Stimulated activated CD8-positive, alpha-beta memory T cell treated with anti-CD3 and anti-CD28 coated beads, Interleukin-2, amount 100 ng/mL, for 48 hours (primary cell): Measurements from ENCODE around the gene SULT1A3.
"Not testable (repeated sequence)": the region's sequence is repeated elsewhere in the genome, so short reads cannot be mapped to it uniquely, and the experiment has no call there.

ENCODE experiments used
- DNase-seq, 2 donors: peaks; one replicate each; pipeline ENCODE4 v3.0.0-alpha.2; 2020; ENCODE audit warnings: low read depth in 2 of 2

Gene SULT1A3

DNA sequence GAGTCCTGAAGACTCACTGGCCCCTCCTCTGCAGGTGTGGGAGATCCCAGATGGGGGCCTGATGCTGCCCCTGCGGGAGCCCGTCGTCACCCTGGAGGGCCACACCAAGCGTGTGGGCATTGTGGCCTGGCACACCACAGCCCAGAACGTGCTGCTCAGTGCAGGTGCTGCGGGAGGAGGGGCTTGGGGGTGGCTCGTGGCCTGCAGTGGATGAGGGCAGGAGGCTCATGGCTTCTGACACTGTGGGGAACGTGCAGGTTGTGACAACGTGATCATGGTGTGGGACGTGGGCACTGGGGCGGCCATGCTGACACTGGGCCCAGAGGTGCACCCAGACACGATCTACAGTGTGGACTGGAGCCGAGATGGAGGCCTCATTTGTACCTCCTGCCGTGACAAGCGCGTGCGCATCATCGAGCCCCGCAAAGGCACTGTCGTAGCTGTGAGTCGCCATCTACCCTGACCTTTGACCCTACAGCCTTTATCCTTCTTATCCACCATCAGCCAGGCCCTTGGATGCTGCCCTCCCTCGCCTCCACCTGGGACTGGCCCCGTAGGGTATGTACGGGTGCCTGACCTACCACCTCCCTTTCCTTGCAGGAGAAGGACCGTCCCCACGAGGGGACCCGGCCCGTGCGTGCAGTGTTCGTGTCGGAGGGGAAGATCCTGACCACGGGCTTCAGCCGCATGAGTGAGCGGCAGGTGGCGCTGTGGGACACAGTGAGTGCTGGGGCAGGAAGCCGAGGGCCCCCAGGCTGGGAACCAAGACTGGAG lies 12.1 kb upstream of the SULT1A3 start:
- peak; percentile 88 to 89 for DNase-seq

DNA sequence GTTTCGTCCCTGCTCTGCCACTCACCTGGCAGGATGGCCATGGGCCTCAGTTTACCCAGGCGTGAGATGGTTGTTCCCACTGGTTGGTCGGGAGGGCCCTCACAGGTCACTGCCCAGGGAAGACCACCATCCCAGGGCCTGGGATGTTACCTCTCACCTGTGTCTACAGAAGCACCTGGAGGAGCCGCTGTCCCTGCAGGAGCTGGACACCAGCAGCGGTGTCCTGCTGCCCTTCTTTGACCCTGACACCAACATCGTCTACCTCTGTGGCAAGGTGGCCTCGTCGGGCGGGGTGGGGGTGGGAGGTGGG lies 11.5 kb upstream of the SULT1A3 start:
- no peak for DNase-seq

DNA sequence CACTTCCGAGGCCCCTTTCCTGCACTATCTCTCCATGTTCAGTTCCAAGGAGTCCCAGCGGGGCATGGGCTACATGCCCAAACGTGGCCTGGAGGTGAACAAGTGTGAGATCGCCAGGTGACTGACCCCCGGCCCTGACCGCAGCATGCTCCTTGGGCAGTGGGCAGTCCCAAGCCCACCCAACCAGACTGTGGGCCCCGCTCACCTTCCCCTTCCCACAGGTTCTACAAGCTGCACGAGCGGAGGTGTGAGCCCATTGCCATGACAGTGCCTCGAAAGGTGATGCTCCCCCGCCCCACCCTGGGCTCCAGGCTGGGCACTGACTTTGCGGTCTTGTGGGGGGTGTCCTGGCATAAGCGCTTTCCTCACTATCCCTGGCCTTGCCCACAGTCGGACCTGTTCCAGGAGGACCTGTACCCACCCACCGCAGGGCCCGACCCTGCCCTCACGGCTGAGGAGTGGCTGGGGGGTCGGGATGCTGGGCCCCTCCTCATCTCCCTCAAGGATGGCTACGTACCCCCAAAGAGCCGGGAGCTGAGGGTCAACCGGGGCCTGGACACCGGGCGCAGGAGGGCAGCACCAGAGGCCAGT lies 11.0 kb upstream of the SULT1A3 start:
- DNase-seq, result no peak

GRCh38 chr16:30191158-30191557 lies 7.9 kb upstream of the SULT1A3 start:
- not testable (repeated sequence) for DNase-seq

GRCh38 chr16:30193098-30193497 lies 6.0 kb upstream of the SULT1A3 start:
- DNase-seq, result not testable (repeated sequence)

DNA sequence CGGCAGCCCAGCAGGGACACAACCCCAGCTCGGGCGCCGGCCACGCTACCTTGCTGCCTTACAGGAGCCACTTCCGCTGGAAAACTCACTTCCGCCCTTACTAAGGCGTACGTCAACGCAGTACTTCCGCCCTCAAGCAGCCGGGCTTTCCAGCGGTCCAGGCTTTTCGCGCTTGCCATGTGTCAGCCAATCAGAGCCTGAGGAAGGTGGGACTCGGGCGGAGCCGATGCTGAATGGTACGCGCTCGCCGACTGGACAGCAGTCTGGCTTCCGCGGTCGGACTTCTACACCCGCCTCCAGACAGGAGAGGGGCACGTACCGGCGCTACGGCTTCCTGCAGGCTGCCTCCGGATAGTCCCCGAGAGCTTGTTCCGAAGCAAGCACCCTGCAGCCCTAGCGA lies 5.4 kb upstream of the SULT1A3 start, which contains the start of the genes BOLA2B and SLX1A:
Gene BOLA2B, minus strand, starts transcription at position 52 of the 400 bp plus-strand sequence. CDS start 71 bp downstream, outside the sequence.
Gene SLX1A, plus strand, starts transcription at position 261 of the 400 bp plus-strand sequence. CDS start 210 bp downstream, outside the sequence.
- DNase-seq, result not testable (repeated sequence)

GRCh38 chr16:30194172-30194925 lies 4.7 kb upstream of the SULT1A3 start:
- DNase-seq, result not testable (repeated sequence)

GRCh38 chr16:30197001-30197400 lies 2.1 kb upstream of the SULT1A3 start:
- DNase-seq, result not testable (repeated sequence)

GRCh38 chr16:30199608-30200343 lies 721 bp downstream of the SULT1A3 start:
- DNase-seq, result not testable (repeated sequence)

- not testable (repeated sequence) for DNase-seq
Observed at GRCh38 chr16:30205541-30206236, 6.6 kb downstream of the SULT1A3 start.

- DNase-seq, result not testable (repeated sequence)
Observed at GRCh38 chr16:30206252-30206651, 7.2 kb downstream of the SULT1A3 start.

DNA sequence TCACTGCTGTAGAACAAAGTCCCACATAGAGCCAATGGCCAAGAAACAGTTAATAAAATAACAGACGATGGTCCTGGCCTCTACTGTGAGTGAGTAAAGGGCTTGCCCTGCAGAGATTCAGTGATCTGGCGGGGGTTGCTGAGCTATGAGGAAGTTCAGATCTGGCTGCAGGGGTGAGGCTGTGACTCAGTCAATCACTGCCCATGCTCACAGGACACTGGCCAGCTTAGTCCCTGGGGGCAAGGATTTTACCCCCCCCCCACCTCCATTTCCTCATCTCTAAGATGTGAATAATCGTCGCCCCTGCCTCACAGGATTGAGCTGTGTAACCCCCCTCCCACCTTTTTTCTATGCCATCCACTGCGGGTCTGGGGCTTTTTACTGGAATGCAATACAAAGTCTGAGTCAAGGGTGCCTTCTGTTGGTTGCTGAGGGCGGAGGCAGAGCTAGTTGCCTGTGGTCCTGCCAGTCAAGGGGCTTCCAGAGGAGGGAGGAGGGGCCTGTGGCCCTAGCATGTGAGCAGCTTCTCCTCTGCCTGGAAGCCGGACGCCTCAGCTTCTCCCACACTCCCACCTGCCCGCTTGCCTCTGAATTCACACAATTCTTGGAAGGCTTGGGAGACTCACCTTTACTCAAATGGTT lies 8.1 kb downstream of the SULT1A3 start:
- DNase-seq, result not testable (repeated sequence)

GRCh38 chr16:30209032-30209431 lies 10.0 kb downstream of the SULT1A3 start:
- not testable (repeated sequence) for DNase-seq

- DNase-seq, result not testable (repeated sequence)
Observed at GRCh38 chr16:30211414-30211813, 12.4 kb downstream of the SULT1A3 start.

DNA sequence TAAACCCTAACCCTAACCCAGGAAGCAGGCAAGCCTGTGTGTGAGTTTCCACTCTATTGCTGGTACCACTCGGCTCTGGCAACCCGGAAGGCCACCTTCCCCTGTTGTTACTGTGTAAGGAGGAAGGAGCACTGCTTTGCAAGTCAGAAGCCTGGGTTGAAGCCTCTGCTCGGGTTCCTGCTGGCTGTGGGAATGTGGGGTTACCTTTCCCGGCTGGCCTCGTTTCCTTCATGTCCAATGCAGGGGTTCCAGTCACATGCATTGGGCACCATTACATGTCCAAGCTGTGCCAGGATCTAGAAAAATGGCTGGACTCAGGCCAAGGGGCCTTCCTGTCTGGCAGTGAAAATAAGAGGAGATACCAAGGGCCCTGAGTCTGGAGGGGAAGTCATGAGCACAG lies 18.0 kb downstream of the SULT1A3 start:
- not testable (repeated sequence) for DNase-seq

- not testable (repeated sequence) for DNase-seq
Observed at GRCh38 chr16:30248379-30248778, 49.3 kb downstream of the SULT1A3 start, which contains the start of gene NPIPB13. Gene NPIPB13, minus strand, starts transcription at chr16:30248479. Its CDS starts 2,906 bp downstream, at chr16:30245573.
